GM18507 (cell line): Measurements from ENCODE around the gene USP21.
A peak's percentile ranks its signal among the peaks of the same experiment; 100 is the strongest.

ENCODE experiments used
- DNase-seq: peaks from one replicate; pipeline ENCODE4 v3.0.0; 2011; ENCODE audit warnings: low read depth; ENCODE audit not compliant: insufficient read length; ENCODE audit errors: extremely low spot score
- FAIRE-seq: peaks from 2 replicates; lab custom pipeline; 2011; peaks lifted over from hg19 to GRCh38; lab: Jason Lieb, UNC

The USP21 gene

GRCh38 chr1:161201836-161202712 lies 42.8 kb downstream of the USP21 start, which contains the start of gene NDUFS2:
NDUFS2 (plus strand) TSS chr1:161202367; CDS start chr1:161202386, 19 bp downstream.
- peak; percentile 90 for DNase-seq
- FAIRE-seq = peak; percentile 97

- FAIRE-seq = no peak
Observed at GRCh38 chr1:161206411-161207140, 47.3 kb downstream of the USP21 start.

GRCh38 chr1:161207173-161207572 lies 47.9 kb downstream of the USP21 start:
- no peak for FAIRE-seq
- DNase-seq = no peak

More at GRCh38 chr1:161206411-161207140, 47.3 kb downstream of the USP21 start:
- DNase-seq = no peak

- FAIRE-seq (peak; percentile 66), DNase-seq (peak; percentile 55)
Observed at GRCh38 chr1:161209790-161210409, 50.6 kb downstream of the USP21 start.

GRCh38 chr1:161214369-161214768 lies 55.1 kb downstream of the USP21 start:
- no peak for DNase-seq
- no peak for FAIRE-seq

- no peak for FAIRE-seq
Observed at GRCh38 chr1:161215076-161215475, 55.8 kb downstream of the USP21 start, which contains the start of gene FCER1G. FCER1G (plus strand) TSS chr1:161215295; CDS start chr1:161215322, 27 bp downstream.

More at GRCh38 chr1:161215076-161215475, 55.8 kb downstream of the USP21 start, which contains the start of gene FCER1G:
- no peak for DNase-seq
